ENCODE measurements around the gene MTERF4.

DNA sequence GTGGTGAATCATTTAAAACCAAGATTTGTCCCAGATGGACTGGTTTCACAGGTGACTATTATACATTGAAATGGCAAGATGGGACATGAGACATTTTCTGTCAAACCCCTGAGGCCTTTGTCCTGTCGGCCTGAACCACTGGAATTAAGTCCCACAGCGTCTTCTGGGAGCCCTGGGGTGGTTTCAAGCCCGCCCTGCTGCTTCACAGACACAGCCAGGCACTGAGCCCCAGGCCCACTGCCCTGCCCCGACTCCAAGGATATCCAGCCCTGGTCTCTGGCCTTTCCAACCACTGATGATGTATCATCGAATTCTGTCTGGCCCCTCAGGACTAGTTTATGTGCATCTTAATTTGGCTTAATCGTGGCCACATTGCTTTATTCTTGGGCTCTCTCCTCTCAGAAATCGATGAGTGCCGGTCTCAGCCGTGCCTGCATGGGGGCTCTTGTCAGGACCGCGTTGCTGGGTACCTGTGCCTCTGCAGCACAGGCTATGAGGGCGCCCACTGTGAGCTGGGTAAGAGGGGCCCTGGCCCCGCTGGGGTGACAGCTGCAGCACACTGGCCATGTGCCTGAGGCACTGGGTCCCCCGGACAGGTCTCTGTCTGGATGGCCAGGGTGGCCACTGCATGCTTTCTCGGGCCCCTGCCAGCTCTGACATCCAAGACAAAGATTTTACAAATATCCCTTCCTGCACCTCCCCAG is 39.5 kb downstream of the MTERF4 start:
- TF ChIP-seq, protein P1, sequence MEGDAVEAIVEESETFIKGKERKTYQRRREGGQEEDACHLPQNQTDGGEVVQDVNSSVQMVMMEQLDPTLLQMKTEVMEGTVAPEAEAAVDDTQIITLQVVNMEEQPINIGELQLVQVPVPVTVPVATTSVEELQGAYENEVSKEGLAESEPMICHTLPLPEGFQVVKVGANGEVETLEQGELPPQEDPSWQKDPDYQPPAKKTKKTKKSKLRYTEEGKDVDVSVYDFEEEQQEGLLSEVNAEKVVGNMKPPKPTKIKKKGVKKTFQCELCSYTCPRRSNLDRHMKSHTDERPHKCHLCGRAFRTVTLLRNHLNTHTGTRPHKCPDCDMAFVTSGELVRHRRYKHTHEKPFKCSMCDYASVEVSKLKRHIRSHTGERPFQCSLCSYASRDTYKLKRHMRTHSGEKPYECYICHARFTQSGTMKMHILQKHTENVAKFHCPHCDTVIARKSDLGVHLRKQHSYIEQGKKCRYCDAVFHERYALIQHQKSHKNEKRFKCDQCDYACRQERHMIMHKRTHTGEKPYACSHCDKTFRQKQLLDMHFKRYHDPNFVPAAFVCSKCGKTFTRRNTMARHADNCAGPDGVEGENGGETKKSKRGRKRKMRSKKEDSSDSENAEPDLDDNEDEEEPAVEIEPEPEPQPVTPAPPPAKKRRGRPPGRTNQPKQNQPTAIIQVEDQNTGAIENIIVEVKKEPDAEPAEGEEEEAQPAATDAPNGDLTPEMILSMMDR (IDR thresholded peaks at IDR 0.05), result no peak
- no peak for TF ChIP-seq POLR2A (IDR thresholded peaks at IDR 0.05)

Measured in uterus (tissue), 2 donors.